Astrocyte (in vitro differentiated cells and primary cell): ENCODE measurements around the gene KCNQ1. TPM values are rescaled to one million over a fixed set of nuclear protein-coding genes. Genes with fewer than 3 reads are reported as not detected.

ENCODE experiments used
- DNase-seq: peaks from one replicate; pipeline ENCODE4 v3.0.0-alpha.2; 2010; ENCODE audit warnings: low read depth
- FAIRE-seq: peaks from 2 replicates; lab custom pipeline; 2011; peaks lifted over from hg19 to GRCh38; lab: Jason Lieb, UNC
- H2AFZ ChIP-seq: 2 replicates; pipeline ENCODE4 v1.6.0; 2012; ENCODE audit warnings: low read depth, low read length, inconsistent platforms
- H3K27ac ChIP-seq: 2 replicates; pipeline ENCODE4 v1.5.1; 2011; ENCODE audit warnings: low read depth, low read length, inconsistent platforms
- H3K27me3 ChIP-seq: 2 replicates; pipeline ENCODE4 v1.6.0; 2011; ENCODE audit warnings: low read length, inconsistent platforms; ENCODE audit not compliant: insufficient read depth
- H3K36me3 ChIP-seq: 2 replicates; pipeline ENCODE4 v1.5.1; 2011; ENCODE audit warnings: low read length, inconsistent platforms; ENCODE audit not compliant: insufficient read depth
- H3K4me1 ChIP-seq: 2 replicates; pipeline ENCODE4 v1.5.1; 2011; ENCODE audit warnings: low read length, inconsistent platforms; ENCODE audit not compliant: insufficient read depth
- H3K4me2 ChIP-seq: 2 replicates; pipeline ENCODE4 v1.6.0; 2012; ENCODE audit warnings: low read length, inconsistent platforms
- H3K4me3 ChIP-seq: 2 replicates; pipeline ENCODE4 v1.5.1; 2011; ENCODE audit warnings: low read depth, mild to moderate bottlenecking, low read length, inconsistent platforms; ENCODE audit not compliant: insufficient read depth
- H3K79me2 ChIP-seq: 2 replicates; pipeline ENCODE4 v1.6.0; 2012; ENCODE audit warnings: mild to moderate bottlenecking, low read length, inconsistent platforms; ENCODE audit not compliant: insufficient read depth
- H3K9ac ChIP-seq: 2 replicates; pipeline ENCODE4 v1.6.0; 2012; ENCODE audit warnings: mild to moderate bottlenecking, low read length, inconsistent platforms
- H3K9me3 ChIP-seq: 2 replicates; pipeline ENCODE4 v1.5.1; 2012; ENCODE audit warnings: low read depth, mild to moderate bottlenecking, low read length, inconsistent platforms; ENCODE audit not compliant: insufficient read depth
- H4K20me1 ChIP-seq: 2 replicates; pipeline ENCODE4 v1.6.0; 2012; ENCODE audit warnings: low read length, inconsistent platforms; ENCODE audit not compliant: insufficient read depth
- H3K27ac Mint-ChIP-seq: one replicate; pipeline ENCODE4 v1.8.0; 2021; ENCODE audit warnings: mild to moderate bottlenecking, mixed read lengths; ENCODE audit not compliant: unreplicated experiment
- H3K27me3 Mint-ChIP-seq: one replicate; pipeline ENCODE4 v1.8.0; 2021; ENCODE audit warnings: low read depth, mixed read lengths; ENCODE audit not compliant: unreplicated experiment
- H3K36me3 Mint-ChIP-seq: one replicate; pipeline ENCODE4 v1.8.0; 2021; ENCODE audit warnings: low read depth, mixed read lengths; ENCODE audit not compliant: unreplicated experiment
- H3K4me1 Mint-ChIP-seq: one replicate; pipeline ENCODE4 v1.8.0; 2021; ENCODE audit warnings: low read depth, mixed read lengths; ENCODE audit not compliant: unreplicated experiment
- H3K4me3 Mint-ChIP-seq: one replicate; pipeline ENCODE4 v1.8.0; 2021; ENCODE audit warnings: mild to moderate bottlenecking, moderate library complexity, mixed read lengths; ENCODE audit not compliant: unreplicated experiment
- H3K9me3 Mint-ChIP-seq: one replicate; pipeline ENCODE4 v1.8.0; 2021; ENCODE audit warnings: mild to moderate bottlenecking, mixed read lengths; ENCODE audit not compliant: unreplicated experiment
- CTCF ChIP-seq: IDR thresholded peaks from 2 replicates; pipeline ENCODE4 v1.5.1; 2011; ENCODE audit warnings: low read depth, mild to moderate bottlenecking, inconsistent platforms, low read length, moderate library complexity; ENCODE audit not compliant: insufficient read depth
- EZH2 ChIP-seq: IDR thresholded peaks from 2 replicates; pipeline ENCODE4 v1.6.1; 2012; ENCODE audit warnings: mild to moderate bottlenecking, low read length, inconsistent platforms; ENCODE audit not compliant: insufficient read depth
- total RNA-seq: library from RNA; stranded (reverse); gene quantifications from 2 replicates; pipeline ENCODE4 v1.2.1, GENCODE V29; 2021

Gene KCNQ1
- total RNA-seq, 1 donor from 2014 or later, result not detected

GRCh38 chr11:2591805-2592204 is 147.0 kb downstream of the KCNQ1 start:
- H4K20me1 ChIP-seq, result no peaks in the 10 kb centered on the region
- H3K4me3 ChIP-seq, result no peak overlapping the region
- peaks cover 2% of the 10 kb centered on the region for H3K9me3 ChIP-seq
- Mint-ChIP-seq H3K27me3 (peaks cover 69% of the 10 kb centered on the region), H3K4me1 (no peaks in the 10 kb centered on the region), H3K36me3 (no peaks in the 10 kb centered on the region), H3K9me3 (peaks cover 8% of the 10 kb centered on the region), H3K4me3 (no peak overlapping the region), H3K27ac (no peak overlapping the region)
- TF ChIP-seq CTCF (no peak), EZH2 (no peak)
- H3K4me2 ChIP-seq, result no peak overlapping the region
- no peaks in the 10 kb centered on the region for H3K36me3 ChIP-seq
- H3K79me2 ChIP-seq, result no peaks in the 10 kb centered on the region
- peaks cover 26% of the 10 kb centered on the region for H3K27me3 ChIP-seq
- no peak overlapping the region for H3K9ac ChIP-seq
- H3K27ac ChIP-seq, result no peak overlapping the region
- H3K4me1 ChIP-seq, result no peaks in the 10 kb centered on the region
- no peak for DNase-seq
- no peak for FAIRE-seq
- H2AFZ ChIP-seq, result no peak overlapping the region

GRCh38 chr11:2592559-2593392 is 148.0 kb downstream of the KCNQ1 start:
- TF ChIP-seq EZH2, result no peak
- no peak for TF ChIP-seq CTCF
- H3K27me3 Mint-ChIP-seq, result peaks cover 68% of the 10 kb centered on the region
- Histone ChIP-seq H3K4me1 (no peaks in the 10 kb centered on the region), H4K20me1 (no peaks in the 10 kb centered on the region), H2AFZ (no peak overlapping the region), H3K27me3 (peaks cover 29% of the 10 kb centered on the region), H3K79me2 (no peaks in the 10 kb centered on the region), H3K9me3 (peaks cover 4% of the 10 kb centered on the region), H3K4me3 (no peak overlapping the region), H3K9ac (no peak overlapping the region), H3K4me2 (no peak overlapping the region), H3K36me3 (no peaks in the 10 kb centered on the region), H3K27ac (no peak overlapping the region)
- H3K9me3 Mint-ChIP-seq, result peaks cover 17% of the 10 kb centered on the region
- H3K36me3 Mint-ChIP-seq, result no peaks in the 10 kb centered on the region
- no peaks in the 10 kb centered on the region for H3K4me1 Mint-ChIP-seq
- no peak overlapping the region for H3K27ac Mint-ChIP-seq
- no peak for FAIRE-seq
- DNase-seq, result no peak
- no peak overlapping the region for H3K4me3 Mint-ChIP-seq

GRCh38 chr11:2593393-2593950 is 148.7 kb downstream of the KCNQ1 start:
- FAIRE-seq (no peak), DNase-seq (no peak)
- Histone ChIP-seq H3K4me1 (no peaks in the 10 kb centered on the region), H3K9ac (no peak overlapping the region), H4K20me1 (no peaks in the 10 kb centered on the region), H3K27me3 (peaks cover 29% of the 10 kb centered on the region), H3K79me2 (no peaks in the 10 kb centered on the region), H3K36me3 (no peaks in the 10 kb centered on the region), H3K4me2 (no peak overlapping the region), H3K4me3 (no peak overlapping the region), H2AFZ (no peak overlapping the region), H3K9me3 (peaks cover 4% of the 10 kb centered on the region), H3K27ac (no peak overlapping the region)
- H3K4me1 Mint-ChIP-seq, result no peaks in the 10 kb centered on the region
- H3K4me3 Mint-ChIP-seq, result no peak overlapping the region
- H3K27ac Mint-ChIP-seq, result no peak overlapping the region
- peaks cover 65% of the 10 kb centered on the region for H3K27me3 Mint-ChIP-seq
- peaks cover 23% of the 10 kb centered on the region for H3K9me3 Mint-ChIP-seq
- TF ChIP-seq EZH2 (no peak), CTCF (no peak)
- H3K36me3 Mint-ChIP-seq, result no peaks in the 10 kb centered on the region
